K562 (cell line): Measurements from ENCODE around the gene TMEM79. TPM values are rescaled to one million over a fixed set of nuclear protein-coding genes. Genes with fewer than 3 reads are reported as not detected.
A peak's percentile ranks its signal among the peaks of the same experiment; 100 is the strongest.

Experiments used
- CAMTA2 ChIP-seq: fragments of 250-450 bp; sonication (Bioruptor Pico); conservative IDR thresholded peaks from 2 replicates; pipeline ENCODE4 v1.5.1; 2022
- CREB1 ChIP-seq, 2 experiments: sonication (generic) in 1 of 2; formaldehyde crosslinking in 1 of 2; IDR thresholded peaks; 2 replicates each; pipeline versions ENCODE4 v1.6.1 to v1.8.0; 2012 to 2022; ENCODE audit warnings: inconsistent platforms in 1 of 2, mild to moderate bottlenecking in 1 of 2, missing genetic modification reagents in 1 of 2, moderate library complexity in 1 of 2
- CTCFL ChIP-seq: IDR thresholded peaks from 2 replicates; pipeline ENCODE4 v1.6.1; 2011; ENCODE audit warnings: borderline replicate concordance, low read depth, mild to moderate bottlenecking, moderate library complexity, low read length; ENCODE audit not compliant: insufficient read depth, poor library complexity, severe bottlenecking
- GABPA ChIP-seq: fragments of 200-800 bp; sonication (Bioruptor generic); conservative IDR thresholded peaks from 2 replicates; pipeline ENCODE4 v1.6.1; 2016; ENCODE audit warnings: low read depth, missing genetic modification characterization, missing compliant biosample characterization
- GTF3C2 ChIP-seq: IDR thresholded peaks from 3 replicates; pipeline ENCODE4 v1.6.1; 2011; ENCODE audit warnings: borderline replicate concordance, mild to moderate bottlenecking, moderate library complexity; ENCODE audit not compliant: insufficient read length; ENCODE audit errors: extremely low read depth
- MAFG ChIP-seq: fragments of 450-650 bp; conservative IDR thresholded peaks from 2 replicates; pipeline ENCODE4 v1.6.1; 2016; ENCODE audit warnings: missing genetic modification characterization, missing compliant biosample characterization
- MYNN ChIP-seq, 2 experiments: sonication (generic); formaldehyde crosslinking in 1 of 2; IDR thresholded peaks; 2 replicates each; pipeline versions ENCODE4 v1.5.0 to v1.6.1; 2016 to 2020; ENCODE audit warnings: antibody characterized with exemption in 1 of 2, missing genetic modification reagents in 1 of 2
- NR2C1 ChIP-seq, 2 experiments: fragments of 450-650 bp; IDR thresholded peaks; 2 replicates each; pipeline ENCODE4 v1.6.1; 2017; ENCODE audit warnings: mild to moderate bottlenecking in 2 of 2, antibody characterized with exemption in 1 of 2, inconsistent platforms in 1 of 2, missing compliant biosample characterization in 1 of 2, missing genetic modification characterization in 1 of 2
- PHF20 ChIP-seq: fragments of 450-650 bp; IDR thresholded peaks from 2 replicates; pipeline ENCODE4 v1.6.1; 2018; ENCODE audit not compliant: partially characterized antibody
- RAD21 ChIP-seq, 2 experiments: fragments of 250-450 bp in 1 of 2; fragments of 450-650 bp in 1 of 2; sonication (Bioruptor Pico) in 1 of 2; formaldehyde crosslinking in 1 of 2; IDR thresholded peaks in 1 of 2; conservative IDR thresholded peaks in 1 of 2; 2 replicates each; pipeline versions ENCODE4 v1.4.0 to v1.8.0; 2020 to 2022; ENCODE audit warnings: mild to moderate bottlenecking in 2 of 2, moderate library complexity in 1 of 2
- XRCC5 ChIP-seq: fragments of 200-400 bp; formaldehyde crosslinking; IDR thresholded peaks from 2 replicates; pipeline ENCODE4 v1.6.1; 2017; ENCODE audit warnings: low read depth, mild to moderate bottlenecking, low read length
- ZBTB7A ChIP-seq: IDR thresholded peaks from 2 replicates; pipeline ENCODE4 v1.6.1; 2011; ENCODE audit warnings: low read depth, mild to moderate bottlenecking, low read length, moderate library complexity, borderline replicate concordance; ENCODE audit not compliant: control insufficient read depth
- ZKSCAN8 ChIP-seq: fragments of 200-800 bp; sonication (Bioruptor generic); IDR thresholded peaks from 2 replicates; pipeline ENCODE4 v1.6.1; 2016; ENCODE audit warnings: missing genetic modification characterization, missing compliant biosample characterization
- ZNF143 ChIP-seq: sonication (generic); formaldehyde crosslinking; IDR thresholded peaks from 2 replicates; pipeline ENCODE4 v1.9.0; 2022; ENCODE audit warnings: mild to moderate bottlenecking, missing genetic modification reagents
- ZNF518B ChIP-seq: fragments of 250-450 bp; sonication (Bioruptor Pico); IDR thresholded peaks from 2 replicates; pipeline ENCODE4 v1.5.0; 2021; ENCODE audit warnings: mild to moderate bottlenecking, moderate library complexity
- ZNF740 ChIP-seq, 3 experiments: fragments of 200-800 bp in 1 of 3; sonication (Bioruptor generic) in 1 of 3; sonication (generic) in 1 of 3; formaldehyde crosslinking in 1 of 3; IDR thresholded peaks; 2 replicates each; pipeline versions ENCODE4 v1.6.1 to v1.8.0; 2016 to 2022; ENCODE audit warnings: mild to moderate bottlenecking in 2 of 3, missing compliant biosample characterization in 2 of 3, missing genetic modification characterization in 2 of 3, missing genetic modification reagents in 1 of 3
- polyA plus RNA-seq, 8 experiments: library from polyadenylated mRNA; depleted of rRNA in 4 of 8; stranded (reverse) in 5 of 8; unstranded in 3 of 8; fragments of >200 nt; fragmentation: Nextera tagmentation in 2 of 8; fragmentation: Illumina TruSeq in 1 of 8; extraction: Ambion mirVana in 2 of 8; extraction: Trizol in 1 of 8; gene quantifications; 2 replicates each; pipeline versions ENCODE4 v1.2.1 to v1.2.3, GENCODE V29; 2011 to 2014; ENCODE audit warnings: inconsistent platforms in 1 of 8, missing spikeins in 1 of 8
- total RNA-seq, 7 experiments: library from RNA; depleted of rRNA in 6 of 7; stranded (reverse); fragments of >200 nt in 6 of 7; fragmentation: Illumina TruSeq in 2 of 7; extraction: Trizol in 2 of 7; gene quantifications; 2 replicates each; pipeline versions ENCODE4 v1.2.1 to v1.2.3, GENCODE V29; 2011 to 2021; ENCODE audit warnings: low replicate concordance in 1 of 7

Gene TMEM79
- total and polyA plus RNA-seq, 9 of the 15 experiments (the other 6 are each of a cell fraction or from before 2014, with no cell fraction given), result 0.69 to 6.8 (median 4.0) TPM

- TF ChIP-seq ZBTB7A (no peak), GTF3C2 (no peak), RAD21 (CRISPR knock-in tag; conservative IDR thresholded peaks at IDR 0.05 in 1 of 2, IDR thresholded peaks at IDR 0.05 in 1 of 2) (0 out of 4 replicates have a peak, but pooled peaks of 1 of the 2 experiments have one; percentile 6), CAMTA2 (no peak), ZNF518B (no peak), ZKSCAN8 (CRISPR knock-in tag) (no peak), MAFG (no peak), CTCFL (no peak), MYNN (IDR thresholded peaks at IDR 0.05) (0 out of 2 replicates have a peak, but pooled peaks have one; percentile 42), MYNN (CRISPR knock-in tag; IDR thresholded peaks at IDR 0.05) (no peak), NR2C1 (IDR thresholded peaks at IDR 0.05) (no peak), NR2C1 (tag; IDR thresholded peaks at IDR 0.05) (no peak), CREB1 (IDR thresholded peaks at IDR 0.05) (no peak), CREB1 (CRISPR knock-in tag; IDR thresholded peaks at IDR 0.05) (no peak), GABPA (tag) (no peak), ZNF143 (CRISPR knock-in tag) (no peak), PHF20 (no peak), ZNF740 (CRISPR knock-in tag; IDR thresholded peaks at IDR 0.05) (no peak), ZNF740 (tag; IDR thresholded peaks at IDR 0.05) (no peak), XRCC5 (peak; percentile 47; the same call in 1 of the 2 replicates)
These were observed 2.8 kb upstream of the TMEM79 start (continued) for GRCh38 chr1:156281281-156281680.
